HepG2 (cell line): Measurements from ENCODE around the gene FAM219A. TPM values are rescaled to one million over a fixed set of nuclear protein-coding genes. Genes with fewer than 3 reads are reported as not detected.
A peak's percentile ranks its signal among the peaks of the same experiment; 100 is the strongest.
"Not testable (repeated sequence)": the region's sequence is repeated elsewhere in the genome, so short reads cannot be mapped to it uniquely, and the experiment has no call there.

Source experiments
- ATAC-seq: fragments of 200-7000 bp; cut with Tn5 transposase; 3 replicates; pipeline ENCODE4 v1.9.1; 2020; ENCODE audit warnings: mild to moderate bottlenecking, moderate library complexity
- BruUV-seq: library from RNA; stranded (reverse); fragments of 400-500 nt; replicated peaks from 2 replicates; lab custom pipeline; 2021; lab: Mats Ljungman, UMichigan
- CTCF ChIA-PET: fragments of 300-600 bp; formaldehyde crosslinking; extraction: SDS; loops from one replicate; lab custom pipeline; 2021; ENCODE audit warnings: low total read pairs, inconsistent platforms, low intra/inter-chr PET ratio; lab: Yijun Ruan, JAX
- POLR2A ChIA-PET: fragments of 350-600 bp; sonication (Branson Sonifier 250); formaldehyde crosslinking; loops from one replicate; lab custom pipeline; 2020; ENCODE audit warnings: antibody characterized with exemption, inconsistent platforms; lab: Yijun Ruan, JAX
- DNase-seq: peaks from one replicate; pipeline ENCODE4 v3.0.0-alpha.2; 2015; ENCODE audit warnings: low spot score
- FAIRE-seq: peaks from 3 replicates; lab custom pipeline; 2011; peaks lifted over from hg19 to GRCh38; lab: Jason Lieb, UNC
- H2AFZ ChIP-seq: one replicate; pipeline ENCODE4 v1.6.1; 2011; ENCODE audit warnings: low read length, inconsistent platforms
- H3K27ac ChIP-seq: fragments of 300-600 bp; 3 replicates; pipeline ENCODE4 v1.8.0; 2011; ENCODE audit warnings: mixed run types, mild to moderate bottlenecking, mixed read lengths, low read length, inconsistent platforms; ENCODE audit not compliant: insufficient read depth; ENCODE audit errors: extremely low read length
- H3K27me3 ChIP-seq, 2 experiments: fragments of 200-600 bp in 1 of 2; 2 replicates in 1 of 2; 3 replicates in 1 of 2; pipeline versions ENCODE4 v1.6.0 to v1.8.0; 2011; ENCODE audit warnings: low read length in 2 of 2, mild to moderate bottlenecking in 2 of 2, moderate library complexity in 2 of 2, inconsistent platforms in 1 of 2; ENCODE audit not compliant: insufficient read depth in 2 of 2, control insufficient read depth in 1 of 2
- H3K36me3 ChIP-seq, 2 experiments: fragments of 200-600 bp in 1 of 2; replicated peaks in 1 of 2; 2 replicates in 1 of 2; 3 replicates in 1 of 2; pipeline versions ENCODE4 v1.5.1 to v1.8.0; 2011; ENCODE audit warnings: low read length in 2 of 2, inconsistent platforms in 1 of 2; ENCODE audit not compliant: insufficient read depth in 2 of 2, control insufficient read depth in 1 of 2
- H3K4me1 ChIP-seq: 2 replicates; pipeline ENCODE4 v1.5.1; 2012; ENCODE audit warnings: low read length, inconsistent platforms; ENCODE audit not compliant: insufficient read depth
- H3K4me2 ChIP-seq: 2 replicates; pipeline ENCODE4 v1.6.0; 2011; ENCODE audit warnings: low read depth, low read length, inconsistent platforms
- H3K4me3 ChIP-seq, 3 experiments: fragments of 200-600 bp in 1 of 3; sonication (generic), shearing (Covaris generic) in 1 of 3; replicated peaks in 1 of 3; 2 replicates each; pipeline ENCODE4 v1.5.1; 2011 to 2016; ENCODE audit warnings: low read length in 3 of 3, inconsistent platforms in 2 of 3, low read depth in 2 of 3, mild to moderate bottlenecking in 2 of 3, control low read depth in 1 of 3, mixed read lengths in 1 of 3; ENCODE audit not compliant: insufficient read depth in 1 of 3
- H3K79me2 ChIP-seq: one replicate; pipeline ENCODE4 v1.6.1; 2011; ENCODE audit warnings: low read length, inconsistent platforms; ENCODE audit not compliant: insufficient read depth
- H3K9ac ChIP-seq: 2 replicates; pipeline ENCODE4 v1.6.0; 2011; ENCODE audit warnings: mild to moderate bottlenecking, low read depth, low read length, inconsistent platforms; ENCODE audit not compliant: insufficient read depth
- H3K9me3 ChIP-seq: 2 replicates; pipeline ENCODE4 v1.5.1; 2012; ENCODE audit warnings: mild to moderate bottlenecking, low read length
- H4K20me1 ChIP-seq: 2 replicates; pipeline ENCODE4 v1.6.0; 2011; ENCODE audit warnings: inconsistent platforms, mild to moderate bottlenecking, low read length, moderate library complexity; ENCODE audit not compliant: insufficient read depth
- NFKB2 ChIP-seq: sonication (generic); formaldehyde crosslinking; IDR thresholded peaks from 2 replicates; pipeline ENCODE4 v1.4.0; 2020; ENCODE audit warnings: missing genetic modification reagents, borderline replicate concordance
- NFYC ChIP-seq: IDR thresholded peaks from 2 replicates; pipeline ENCODE4 v1.6.1; 2016; ENCODE audit warnings: missing genetic modification reagents, missing compliant biosample characterization
- ZNF570 ChIP-seq: sonication (generic); formaldehyde crosslinking; IDR thresholded peaks from 2 replicates; pipeline ENCODE4 v1.4.0; 2020; ENCODE audit warnings: mild to moderate bottlenecking, missing genetic modification reagents, borderline replicate concordance
- ZNF574 ChIP-seq: sonication (generic); formaldehyde crosslinking; IDR thresholded peaks from 2 replicates; pipeline ENCODE4 v1.4.0; 2020; ENCODE audit warnings: missing genetic modification reagents
- WGBS: methylation state at CpG from one replicate; pipeline ENCODE4 v1.1.6; 2017; ENCODE audit warnings: low lambda C conversion rate; 5-methylcytosine and 5-hydroxymethylcytosine counted together
- in situ Hi-C: cut with HindIII; loops from 2 replicates; pipeline ENCODE4 v1.10.0; 2017; ENCODE audit warnings: low pct_unique_long_range_greater_than_20kb; ENCODE audit not compliant: extremely low pct_ligation_motif_present
- intact Hi-C: fragments of 100-400 bp; cut with micrococcal nuclease; formaldehyde crosslinking; loops from one replicate; pipeline ENCODE4 v1.10.0; 2022; ENCODE audit not compliant: unreplicated experiment
- polyA plus RNA-seq, 8 experiments: library from polyadenylated mRNA; depleted of rRNA in 3 of 8; stranded (reverse) in 7 of 8; unstranded in 1 of 8; fragments of >200 nt; fragmentation: Illumina TruSeq in 4 of 8; extraction: Trizol in 4 of 8; gene quantifications; 2 replicates each; pipeline versions ENCODE4 v1.2.1 to v1.2.3, GENCODE V29; 2011 to 2016; ENCODE audit warnings: low read depth in 4 of 8, missing spikeins in 1 of 8, mixed read lengths in 1 of 8; ENCODE audit not compliant: insufficient read depth in 1 of 8
- total RNA-seq, 5 experiments: library from RNA; depleted of rRNA; stranded (reverse); fragments of >200 nt; fragmentation: Illumina TruSeq; extraction: Trizol; gene quantifications; 2 replicates each; pipeline ENCODE4 v1.2.3, GENCODE V29; 2016; ENCODE audit warnings: low read depth in 1 of 5

FAM219A gene
- total and polyA plus RNA-seq, 2 of the 13 experiments (the other 11 are each of a cell fraction or from before 2014, with no cell fraction given), result 3.9 to 6.4 TPM

- TF ChIP-seq ZNF574 (CRISPR knock-in tag) (no peak), ZNF570 (CRISPR knock-in tag) (no peak), NFKB2 (no peak)
Measured at GRCh38 chr9:34484678-34485077, 26.3 kb upstream of the FAM219A start (continued).

- ATAC-seq, H3K9ac ChIP-seq, BruUV-seq, CTCF ChIA-PET, H3K27ac ChIP-seq, H2AFZ ChIP-seq, H4K20me1 ChIP-seq, H3K9me3 ChIP-seq, DNase-seq, POLR2A ChIA-PET, H3K36me3 ChIP-seq, H3K4me1 ChIP-seq, H3K27me3 ChIP-seq, intact Hi-C loops, in situ Hi-C loops, H3K4me2 ChIP-seq, H3K79me2 ChIP-seq, H3K4me3 ChIP-seq, FAIRE-seq: not testable (repeated sequence)
- WGBS, result 88% methylated on average over 3 of the region's 27 CpGs
Measured at GRCh38 chr9:34482746-34483145, 24.4 kb upstream of the FAM219A start.

GRCh38 chr9:34481620-34482019, 23.2 kb upstream of the FAM219A start:
- H3K9ac ChIP-seq, BruUV-seq, ATAC-seq, H4K20me1 ChIP-seq, in situ Hi-C loops, H3K27me3 ChIP-seq, H3K4me1 ChIP-seq, H3K4me2 ChIP-seq, H3K27ac ChIP-seq, H3K36me3 ChIP-seq, H2AFZ ChIP-seq, H3K79me2 ChIP-seq, H3K9me3 ChIP-seq, CTCF ChIA-PET, DNase-seq, H3K4me3 ChIP-seq, POLR2A ChIA-PET, FAIRE-seq, intact Hi-C loops: not testable (repeated sequence)
- 63% methylated on average over 8 of the region's 13 CpGs for WGBS
- 0 out of 2 replicates have a peak, but pooled peaks have one; percentile 30 for TF ChIP-seq NFYC (CRISPR knock-in tag)
